LNCAP (cell line): ENCODE measurements around the gene CCND1.

Source experiments
- CTCF ChIP-seq: fragments of 450-650 bp; IDR thresholded peaks from 2 replicates; pipeline ENCODE4 v1.5.1; 2017; ENCODE audit warnings: mild to moderate bottlenecking

CCND1 gene

GRCh38 chr11:69644071-69644961, 3.4 kb downstream of the CCND1 start:
- peak; percentile 52 for TF ChIP-seq CTCF

DNA sequence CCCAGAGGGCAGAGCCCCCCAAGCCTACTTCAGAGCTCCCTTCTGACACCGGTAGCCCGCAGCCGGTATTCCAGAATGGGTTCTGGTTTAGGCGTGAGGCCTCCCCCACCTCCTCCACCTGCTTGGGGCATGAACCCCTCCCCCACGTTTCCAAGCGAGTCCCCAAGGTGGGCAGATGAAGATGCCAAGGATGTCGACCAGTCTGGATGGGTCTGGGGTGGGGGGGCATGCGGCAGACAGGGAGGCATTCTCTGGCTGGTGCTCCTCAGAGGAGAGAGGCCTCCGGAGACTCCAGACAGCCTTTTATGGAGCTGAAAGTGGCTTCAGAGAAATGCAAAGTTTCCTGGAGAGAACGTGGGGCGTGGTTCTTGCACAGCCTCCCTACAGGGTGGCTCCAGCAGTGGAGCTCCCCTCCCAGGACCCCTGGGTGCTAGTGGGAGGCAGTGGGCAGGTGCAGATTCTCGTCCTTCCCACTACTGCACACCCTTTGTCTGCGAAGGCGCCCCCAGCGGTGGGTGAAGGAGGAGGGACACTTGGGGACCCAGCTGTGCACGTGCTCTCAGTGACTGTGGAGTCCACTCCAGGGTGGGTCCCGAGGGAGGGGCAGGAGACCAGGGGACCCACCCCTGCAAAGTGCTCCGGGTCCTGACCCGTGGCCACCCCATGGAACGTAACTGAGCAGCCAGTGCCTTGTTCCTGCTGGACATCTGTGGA, 4.2 kb downstream of the CCND1 start:
- no peak for TF ChIP-seq CTCF

DNA sequence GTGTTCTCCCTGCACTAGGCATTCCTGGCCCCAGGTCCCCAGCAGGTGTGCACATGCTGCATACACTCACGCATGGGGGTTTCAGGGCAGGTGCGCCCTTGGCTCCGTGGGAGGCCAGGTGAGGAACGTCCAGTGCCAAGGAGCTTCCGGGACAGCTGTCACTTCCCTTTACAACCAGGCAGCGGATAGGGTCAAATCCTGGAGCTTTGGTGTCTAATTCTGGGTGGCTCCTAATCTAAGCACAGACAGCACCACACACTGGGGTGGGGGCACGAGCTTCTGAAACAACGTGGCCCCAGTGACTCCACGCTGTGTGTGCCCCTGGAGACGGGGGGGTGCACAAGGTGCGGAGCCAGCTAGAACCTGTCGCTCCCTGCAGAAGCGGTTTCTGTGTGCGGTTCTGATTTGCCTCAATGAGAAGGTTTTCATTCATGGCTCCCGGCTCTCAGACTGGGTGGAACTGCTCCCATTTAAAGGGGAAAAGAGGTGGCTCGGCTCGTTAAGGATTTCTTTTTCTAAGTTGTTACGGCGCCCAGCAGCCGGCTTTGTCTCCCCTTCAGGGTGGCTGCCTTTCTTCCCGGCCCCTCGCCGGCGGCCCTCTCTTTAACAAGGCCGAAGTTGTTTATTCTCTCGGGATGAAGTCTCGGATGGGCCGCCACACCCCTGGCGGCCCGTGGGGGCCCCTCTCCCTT, 5.0 kb downstream of the CCND1 start:
- no peak for TF ChIP-seq CTCF

DNA sequence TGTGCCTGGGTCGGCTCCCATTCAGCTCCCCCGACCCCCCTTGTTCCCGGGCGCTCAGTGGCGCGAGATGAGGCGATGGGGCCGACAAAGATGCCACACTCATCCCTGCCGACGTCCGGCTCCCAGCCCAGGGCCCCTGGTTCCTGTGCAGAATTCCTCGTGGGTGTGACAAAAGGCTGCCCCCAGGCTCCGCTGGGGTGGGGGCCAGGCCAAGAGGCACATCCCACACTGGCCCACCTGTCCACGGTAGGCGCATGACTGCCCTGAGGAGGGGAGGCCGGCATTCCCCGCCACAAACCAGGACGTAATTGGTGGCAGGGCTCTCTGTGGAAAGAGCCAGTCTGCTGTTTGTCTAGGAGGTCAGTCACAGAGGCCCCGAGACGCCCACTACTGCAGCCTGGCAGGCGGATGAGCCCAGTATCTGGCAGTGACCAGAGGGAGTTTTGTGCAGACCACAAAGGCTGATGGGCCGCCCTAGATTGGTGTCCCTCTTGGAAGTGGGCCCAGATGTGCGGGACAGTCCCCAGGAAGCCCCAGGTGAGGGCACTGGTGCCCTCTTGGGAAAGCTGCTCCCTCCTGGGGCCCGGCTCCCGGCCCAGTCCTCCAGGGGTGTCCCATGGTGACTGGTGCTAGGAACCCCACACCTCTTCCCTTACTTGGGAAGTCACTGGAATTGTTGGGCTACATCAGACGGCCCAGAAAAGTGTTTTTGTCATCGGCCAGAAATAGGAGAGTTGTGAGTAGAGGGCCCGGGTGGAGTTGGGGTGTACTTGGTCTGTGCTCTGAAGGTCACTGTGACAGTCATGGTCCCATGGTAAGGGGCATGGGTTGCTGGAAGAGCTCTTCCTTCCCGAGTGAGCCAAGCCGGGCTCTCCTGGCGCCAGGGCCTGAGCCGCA, 5.8 kb downstream of the CCND1 start:
- no peak for TF ChIP-seq CTCF

- TF ChIP-seq CTCF: no peak
These were observed 6.4 kb downstream of the CCND1 start for GRCh38 chr11:69647390-69647748.

DNA sequence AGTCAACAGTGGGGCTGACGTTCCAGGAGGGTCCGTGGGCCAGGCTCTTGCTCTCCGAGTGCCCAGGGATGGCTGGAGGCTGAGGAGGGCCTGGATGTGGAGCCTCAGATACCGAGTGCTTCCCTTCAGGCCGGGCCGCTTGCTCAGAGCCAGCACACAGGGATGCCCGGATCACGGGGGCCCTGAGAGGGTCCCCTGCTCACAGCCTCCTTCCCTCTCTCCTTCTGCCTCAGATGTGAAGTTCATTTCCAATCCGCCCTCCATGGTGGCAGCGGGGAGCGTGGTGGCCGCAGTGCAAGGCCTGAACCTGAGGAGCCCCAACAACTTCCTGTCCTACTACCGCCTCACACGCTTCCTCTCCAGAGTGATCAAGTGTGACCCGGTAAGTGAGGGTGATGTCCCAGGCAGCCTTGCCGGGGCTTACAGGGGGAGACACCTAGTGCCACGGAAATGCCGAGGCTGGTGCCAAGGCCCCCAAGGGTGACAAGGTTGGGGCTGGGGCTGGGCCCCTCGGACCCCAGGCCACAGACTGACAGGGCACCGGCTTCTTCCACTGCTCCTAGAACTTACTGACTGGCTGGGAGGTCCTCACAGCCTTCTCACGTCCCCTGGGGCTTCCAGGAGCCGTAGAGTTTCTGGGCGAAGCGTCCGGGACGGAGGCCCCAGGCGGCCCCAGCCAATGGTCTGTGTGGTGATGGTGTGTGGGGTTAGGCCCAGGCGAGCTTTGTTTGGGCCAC, 7.0 kb downstream of the CCND1 start:
- TF ChIP-seq CTCF: no peak
